ENCODE data around the gene ZHX3.

GRCh38 chr20:41287327-41287726 is 30.2 kb downstream of the ZHX3 start:
- no peak for TF ChIP-seq CTCF (IDR thresholded peaks at IDR 0.05)
- no peak for TF ChIP-seq POLR2A (IDR thresholded peaks at IDR 0.05)
